Measurements from ENCODE around the gene CTSA.
A peak's percentile ranks its signal among the peaks of the same experiment; 100 is the strongest.
"Not testable (repeated sequence)": the region's sequence is repeated elsewhere in the genome, so short reads cannot be mapped to it uniquely, and the experiment has no call there.

The CTSA gene

GRCh38 chr20:45919542-45920399 is 28.6 kb downstream of the CTSA start:
- no peak for DNase-seq

GRCh38 chr20:45920462-45921336 is 29.6 kb downstream of the CTSA start:
- no peak for DNase-seq

- DNase-seq, result no peak
Observed at GRCh38 chr20:45921337-45922189, 30.4 kb downstream of the CTSA start.

GRCh38 chr20:45924391-45925261 is 33.5 kb downstream of the CTSA start:
- peak; percentile 31 for DNase-seq

- DNase-seq, result no peak
Observed at GRCh38 chr20:45925821-45926506, 34.8 kb downstream of the CTSA start.

- DNase-seq, result no peak
Observed at GRCh38 chr20:45926731-45927070, 35.6 kb downstream of the CTSA start.

GRCh38 chr20:45927071-45927878 is 36.1 kb downstream of the CTSA start:
- no peak for DNase-seq

- DNase-seq, result not testable (repeated sequence)
Observed at GRCh38 chr20:45931680-45932079, 40.5 kb downstream of the CTSA start.

GRCh38 chr20:45933266-45934045 is 42.3 kb downstream of the CTSA start:
- DNase-seq, result peak; percentile 75

- no peak for DNase-seq
Observed at GRCh38 chr20:45934046-45934585, 43.0 kb downstream of the CTSA start.

- peak; percentile 94 for DNase-seq
Observed at GRCh38 chr20:45934586-45935415, 43.7 kb downstream of the CTSA start, which contains the start of gene PCIF1. Gene PCIF1, plus strand, starts transcription at chr20:45934683. Its CDS starts 4,317 bp downstream, at chr20:45939000.

GRCh38 chr20:45935416-45936046 is 44.4 kb downstream of the CTSA start:
- no peak for DNase-seq

- DNase-seq, result no peak
Observed at GRCh38 chr20:45937765-45938164, 46.6 kb downstream of the CTSA start.

- DNase-seq, result no peak
Observed at GRCh38 chr20:45938727-45939438, 47.7 kb downstream of the CTSA start.

GRCh38 chr20:45940053-45940452 is 48.9 kb downstream of the CTSA start:
- DNase-seq, result no peak

- no peak for DNase-seq
Observed at GRCh38 chr20:45940469-45940868, 49.3 kb downstream of the CTSA start.

GRCh38 chr20:45943613-45944012 is 52.5 kb downstream of the CTSA start:
- DNase-seq, result no peak
